Mononuclear cell (primary cell): ENCODE measurements around the gene UBE2E1. TPM values are rescaled to one million over a fixed set of nuclear protein-coding genes. Genes with fewer than 3 reads are reported as not detected.

ENCODE experiments used
- H3K27me3 ChIP-seq: 2 replicates; pipeline ENCODE4 v1.6.0; 2011; ENCODE audit warnings: low read length, control low read depth; ENCODE audit not compliant: insufficient read depth
- H3K4me1 ChIP-seq: 2 replicates; pipeline ENCODE4 v1.5.1; 2011; ENCODE audit warnings: mild to moderate bottlenecking, low read length, control low read depth; ENCODE audit not compliant: insufficient read depth
- H3K4me3 ChIP-seq: 2 replicates; pipeline ENCODE4 v1.5.1; 2011; ENCODE audit warnings: mild to moderate bottlenecking, low read length, moderate library complexity
- H3K9me3 ChIP-seq: 2 replicates; pipeline ENCODE4 v1.5.1; 2011; ENCODE audit warnings: low read depth, mild to moderate bottlenecking, control low read depth, low read length
- total RNA-seq: library from RNA; depleted of rRNA; stranded (reverse); fragments of >200 nt; gene quantifications from one replicate; pipeline ENCODE4 v1.2.3, GENCODE V29; 2012

UBE2E1 gene
- total RNA-seq, 1 donor: 113 TPM

DNA sequence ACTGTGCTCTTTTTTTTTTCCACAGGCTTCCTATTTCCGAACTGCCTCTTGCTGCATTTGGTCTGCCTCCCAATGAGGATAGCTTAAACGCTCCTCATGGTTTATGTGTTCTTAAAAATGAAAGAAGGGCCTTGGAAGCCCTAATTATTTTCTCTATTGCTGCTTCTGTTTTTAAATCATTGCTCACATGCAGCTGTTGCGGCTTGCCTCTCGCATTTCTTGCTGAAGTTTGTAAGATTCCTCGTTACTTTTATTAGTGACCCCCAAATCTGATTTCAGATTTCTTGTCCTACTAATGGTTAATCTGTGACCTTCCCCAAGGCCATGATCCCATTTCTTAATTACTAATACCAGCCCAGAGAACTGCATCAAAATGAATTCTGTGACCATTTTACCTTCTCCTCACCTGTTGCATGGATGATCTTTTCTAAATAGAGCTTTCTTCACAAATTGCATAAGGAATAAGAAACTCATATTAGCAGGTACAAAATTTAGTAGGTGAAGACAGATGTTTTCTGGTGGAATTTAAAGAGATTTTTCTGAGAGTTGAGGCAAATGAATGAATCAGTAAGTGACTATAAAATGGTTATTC is 1.8 kb downstream of the UBE2E1 start:
- peak overlapping the region; percentile 49 for H3K4me3 ChIP-seq
- H3K27me3 ChIP-seq: no peaks in the 10 kb centered on the region
- H3K4me1 ChIP-seq: peaks cover 41% of the 10 kb centered on the region
- no peaks in the 10 kb centered on the region for H3K9me3 ChIP-seq

DNA sequence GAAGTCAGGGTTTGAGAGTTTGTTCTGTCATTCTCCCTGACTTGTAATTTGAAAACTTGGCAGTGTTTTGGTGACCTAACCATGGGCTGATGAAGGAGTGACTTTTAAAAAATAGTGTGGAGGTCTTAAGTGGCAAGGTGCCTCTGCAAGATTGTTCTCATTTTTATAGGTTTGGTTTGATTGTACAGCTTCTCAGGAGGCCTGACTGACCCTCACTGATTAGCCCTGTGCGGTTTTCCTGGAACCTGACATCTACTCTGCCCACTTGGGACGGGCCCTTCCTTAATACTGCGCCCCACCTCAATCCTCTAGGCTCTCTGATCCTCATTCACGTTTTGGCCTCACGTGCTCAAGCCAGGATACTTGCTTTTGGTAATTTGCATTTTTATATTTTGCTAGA is 2.8 kb downstream of the UBE2E1 start:
- Histone ChIP-seq H3K4me1 (peaks cover 41% of the 10 kb centered on the region), H3K4me3 (no peak overlapping the region), H3K9me3 (no peaks in the 10 kb centered on the region), H3K27me3 (no peaks in the 10 kb centered on the region)

DNA sequence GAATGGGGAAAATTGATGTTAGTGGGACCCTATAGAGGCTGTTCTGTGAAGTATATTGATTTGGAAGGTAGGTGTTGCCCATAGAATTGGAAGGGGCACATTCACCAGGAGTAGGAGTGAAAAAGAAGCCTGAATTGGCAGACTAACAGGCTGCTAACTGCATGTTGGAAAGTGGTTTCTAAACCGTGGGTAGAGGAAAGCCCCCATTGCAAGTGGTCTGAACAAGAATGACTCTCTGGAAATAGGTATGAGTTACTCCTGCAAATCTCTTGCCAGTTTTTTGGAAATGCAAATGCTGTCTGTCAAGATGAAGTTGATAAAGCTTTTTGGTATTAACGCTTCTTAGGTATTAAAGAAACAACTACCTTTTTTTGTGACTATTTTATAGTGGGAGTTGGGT is 3.5 kb downstream of the UBE2E1 start:
- Histone ChIP-seq H3K4me3 (no peak overlapping the region), H3K9me3 (no peaks in the 10 kb centered on the region), H3K4me1 (peaks cover 41% of the 10 kb centered on the region), H3K27me3 (no peaks in the 10 kb centered on the region)

DNA sequence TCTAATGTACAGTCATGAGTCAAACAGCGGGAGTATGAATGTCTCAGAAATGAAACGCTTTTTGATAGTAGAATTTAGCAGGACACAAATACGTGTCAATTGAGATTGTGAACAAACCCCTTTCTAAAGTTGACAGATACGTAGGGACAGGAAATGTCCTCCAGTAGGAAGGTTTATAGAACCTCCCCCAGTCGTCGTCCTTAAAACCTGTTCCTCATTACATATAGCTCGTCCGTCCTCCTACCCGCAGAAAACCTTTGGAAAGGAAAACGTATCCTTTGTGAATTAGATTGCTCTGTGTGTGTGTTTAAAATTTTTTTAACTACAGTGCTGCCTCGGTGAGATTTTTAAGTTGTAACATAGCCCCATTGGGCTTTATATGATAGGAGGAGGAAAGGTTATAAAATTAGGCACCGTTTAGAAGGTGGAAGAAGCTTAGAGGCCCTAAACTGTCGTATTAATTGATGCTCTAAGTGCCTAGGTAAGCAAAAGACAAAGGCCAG is 4.1 kb downstream of the UBE2E1 start:
- H3K9me3 ChIP-seq: no peaks in the 10 kb centered on the region
- peaks cover 41% of the 10 kb centered on the region for H3K4me1 ChIP-seq
- peak overlapping the region; percentile 57 for H3K4me3 ChIP-seq
- H3K27me3 ChIP-seq: no peaks in the 10 kb centered on the region

DNA sequence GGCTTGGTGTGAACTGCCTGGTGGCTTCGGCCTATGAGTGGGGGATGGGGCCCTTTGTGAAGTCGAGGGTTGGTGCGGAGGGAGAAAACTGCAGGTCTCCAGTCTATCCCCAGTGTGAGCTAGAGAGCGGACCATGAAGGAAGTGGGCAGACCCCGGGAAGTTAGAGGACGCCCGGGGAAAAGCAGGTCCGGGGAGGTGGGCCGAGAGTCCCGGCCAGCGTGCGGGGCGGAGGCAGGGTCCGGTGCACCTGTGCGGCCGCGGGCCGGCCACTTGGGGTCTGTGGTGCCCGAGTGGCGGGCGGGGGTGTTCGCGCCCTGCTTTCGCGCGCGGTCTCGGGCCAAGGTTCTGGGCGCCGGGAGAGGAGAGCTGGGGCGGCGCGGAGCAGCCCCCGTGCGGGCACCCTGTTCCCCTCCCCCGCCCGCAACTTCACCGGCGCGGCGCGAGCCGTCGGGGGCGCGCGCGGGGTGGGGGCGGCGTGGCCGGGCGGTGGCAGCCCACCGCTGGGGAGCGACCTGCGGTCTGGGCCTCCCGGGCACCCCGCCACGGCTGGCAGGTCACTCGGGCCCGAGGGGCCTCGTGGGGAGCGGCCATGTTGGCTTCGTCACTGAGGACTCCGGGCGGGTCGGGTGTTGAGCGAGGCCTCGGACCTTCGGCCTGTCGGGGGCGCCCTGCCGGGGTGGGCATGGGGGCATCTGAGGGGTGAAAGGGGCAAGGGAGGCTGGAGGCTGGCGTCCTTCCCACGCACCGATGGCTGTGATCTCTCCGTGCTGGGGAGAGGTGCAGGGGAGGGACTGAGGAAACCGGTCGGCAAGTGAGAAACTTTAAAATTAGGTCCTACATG is 4.8 kb downstream of the UBE2E1 start:
- H3K4me1 ChIP-seq: peaks cover 37% of the 10 kb centered on the region
- H3K27me3 ChIP-seq: no peaks in the 10 kb centered on the region
- H3K9me3 ChIP-seq: no peaks in the 10 kb centered on the region
- H3K4me3 ChIP-seq: peak overlapping the region; percentile 57

DNA sequence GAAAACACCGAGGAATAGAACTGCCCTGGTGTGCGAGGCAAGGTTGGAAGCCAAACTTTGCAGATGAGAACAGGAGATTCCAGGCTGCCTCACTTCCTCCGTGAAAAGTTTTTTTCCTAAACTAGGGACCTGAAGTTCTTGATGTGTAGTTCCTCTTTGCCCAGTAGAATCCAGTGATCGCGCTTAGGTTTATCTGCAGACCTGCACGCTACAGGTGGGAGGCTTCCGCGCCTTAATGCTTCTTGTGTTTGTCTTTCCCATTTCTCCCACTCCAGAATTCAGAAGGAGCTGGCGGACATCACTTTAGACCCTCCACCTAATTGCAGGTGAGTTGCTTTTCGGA is 5.4 kb downstream of the UBE2E1 start:
- Histone ChIP-seq H3K4me1 (peaks cover 37% of the 10 kb centered on the region), H3K4me3 (peak overlapping the region; percentile 57)

DNA sequence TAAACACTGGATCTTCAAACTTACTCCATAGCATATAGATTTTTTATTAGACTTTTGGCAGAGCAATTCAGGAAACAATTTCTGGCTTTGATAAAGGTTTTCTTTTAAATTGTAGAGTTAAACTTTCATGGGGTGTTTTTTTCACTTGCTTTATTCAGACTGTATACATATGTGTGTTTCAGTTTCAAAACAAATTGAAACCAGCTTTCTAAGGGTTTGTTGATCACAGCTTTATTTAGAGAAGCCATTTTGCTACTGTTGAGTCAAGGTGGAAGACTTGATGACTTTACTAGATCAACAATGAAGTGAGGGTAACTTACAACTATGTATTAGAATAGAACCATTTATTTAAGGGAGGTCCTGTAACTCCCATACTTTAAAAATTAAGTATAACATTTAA is 6.2 kb downstream of the UBE2E1 start:
- Histone ChIP-seq H3K4me1 (peaks cover 36% of the 10 kb centered on the region), H3K9me3 (no peaks in the 10 kb centered on the region), H3K4me3 (no peak overlapping the region), H3K27me3 (no peaks in the 10 kb centered on the region)

More for the DNA sequence above, 5.4 kb downstream of the UBE2E1 start:
- no peaks in the 10 kb centered on the region for H3K9me3 ChIP-seq
- no peaks in the 10 kb centered on the region for H3K27me3 ChIP-seq

DNA sequence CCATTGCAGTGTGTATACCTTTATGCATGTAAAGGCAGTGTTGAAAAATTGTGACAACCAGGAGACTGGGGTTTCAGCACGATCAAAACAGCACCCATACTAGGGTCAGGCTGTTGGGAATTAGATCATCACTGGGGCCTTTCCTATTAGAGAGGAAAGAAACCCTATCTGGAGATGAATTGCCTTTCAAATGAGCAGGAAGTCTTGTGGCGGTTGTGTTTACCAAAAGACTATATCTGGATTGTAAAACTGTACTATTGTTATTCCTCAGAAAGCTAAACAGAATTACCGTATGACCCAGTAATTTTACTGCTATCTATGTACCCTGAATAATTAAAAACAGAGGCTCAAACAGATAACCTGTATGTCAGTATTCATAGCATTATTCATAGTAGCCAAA is 10.1 kb downstream of the UBE2E1 start:
- H3K4me3 ChIP-seq: no peak overlapping the region
- H3K9me3 ChIP-seq: no peaks in the 10 kb centered on the region
- H3K27me3 ChIP-seq: no peaks in the 10 kb centered on the region
- peaks cover 5% of the 10 kb centered on the region for H3K4me1 ChIP-seq

DNA sequence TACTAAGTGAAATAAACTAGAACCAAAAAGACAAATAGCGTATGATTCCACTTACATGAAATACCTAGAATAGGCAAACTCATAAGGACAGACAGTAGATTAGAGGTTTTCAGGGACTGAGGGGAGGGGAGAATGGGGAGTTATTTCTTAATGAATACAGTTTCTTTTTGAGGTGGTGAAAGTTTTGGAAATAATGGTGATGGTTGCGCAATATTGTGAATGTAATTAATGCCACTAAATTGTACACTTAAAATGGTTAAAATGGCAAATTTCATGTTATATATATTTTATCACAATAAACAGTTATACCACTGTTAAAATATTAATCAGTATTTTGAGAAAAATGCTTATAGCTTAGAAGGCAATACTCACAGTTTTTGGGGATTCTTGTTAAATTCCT is 11.0 kb downstream of the UBE2E1 start:
- Histone ChIP-seq H3K27me3 (no peaks in the 10 kb centered on the region), H3K4me1 (no peaks in the 10 kb centered on the region), H3K9me3 (no peaks in the 10 kb centered on the region), H3K4me3 (no peak overlapping the region)

DNA sequence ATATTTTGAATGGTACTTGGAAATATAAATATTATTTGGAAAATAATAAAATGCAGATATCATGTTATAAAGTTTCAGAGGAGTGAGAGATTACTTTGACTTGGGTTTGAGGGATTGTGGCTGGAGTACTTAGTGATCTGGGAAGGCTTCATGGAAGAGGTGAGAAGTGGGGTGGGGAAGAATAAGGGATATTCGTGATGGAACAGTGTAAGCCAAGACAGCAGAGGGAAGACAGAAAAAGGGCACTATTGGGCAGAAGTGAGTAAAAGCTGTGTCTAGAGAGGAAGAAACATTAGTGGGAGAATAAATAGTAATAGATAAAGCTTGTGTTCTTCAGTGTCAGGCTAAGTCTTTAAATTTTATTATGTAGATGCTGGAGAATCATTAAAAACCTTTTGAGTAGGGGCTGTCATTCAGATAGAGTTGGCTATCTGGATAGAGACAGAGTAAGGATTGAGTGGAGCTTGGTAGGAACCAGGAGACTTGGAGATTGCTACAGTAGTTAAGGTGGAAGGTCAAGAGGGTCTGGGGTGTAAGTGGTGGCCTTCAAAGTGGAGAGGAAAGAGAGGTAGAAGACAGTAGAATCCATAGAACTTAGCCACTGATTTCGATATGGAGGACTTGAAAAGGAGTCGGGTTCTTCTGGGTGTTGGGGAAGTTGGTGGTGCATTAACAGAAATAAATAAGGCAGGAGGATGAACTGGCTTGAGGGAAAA is 11.9 kb downstream of the UBE2E1 start:
- no peaks in the 10 kb centered on the region for H3K27me3 ChIP-seq
- H3K9me3 ChIP-seq: no peaks in the 10 kb centered on the region
- no peaks in the 10 kb centered on the region for H3K4me1 ChIP-seq
- H3K4me3 ChIP-seq: no peak overlapping the region

DNA sequence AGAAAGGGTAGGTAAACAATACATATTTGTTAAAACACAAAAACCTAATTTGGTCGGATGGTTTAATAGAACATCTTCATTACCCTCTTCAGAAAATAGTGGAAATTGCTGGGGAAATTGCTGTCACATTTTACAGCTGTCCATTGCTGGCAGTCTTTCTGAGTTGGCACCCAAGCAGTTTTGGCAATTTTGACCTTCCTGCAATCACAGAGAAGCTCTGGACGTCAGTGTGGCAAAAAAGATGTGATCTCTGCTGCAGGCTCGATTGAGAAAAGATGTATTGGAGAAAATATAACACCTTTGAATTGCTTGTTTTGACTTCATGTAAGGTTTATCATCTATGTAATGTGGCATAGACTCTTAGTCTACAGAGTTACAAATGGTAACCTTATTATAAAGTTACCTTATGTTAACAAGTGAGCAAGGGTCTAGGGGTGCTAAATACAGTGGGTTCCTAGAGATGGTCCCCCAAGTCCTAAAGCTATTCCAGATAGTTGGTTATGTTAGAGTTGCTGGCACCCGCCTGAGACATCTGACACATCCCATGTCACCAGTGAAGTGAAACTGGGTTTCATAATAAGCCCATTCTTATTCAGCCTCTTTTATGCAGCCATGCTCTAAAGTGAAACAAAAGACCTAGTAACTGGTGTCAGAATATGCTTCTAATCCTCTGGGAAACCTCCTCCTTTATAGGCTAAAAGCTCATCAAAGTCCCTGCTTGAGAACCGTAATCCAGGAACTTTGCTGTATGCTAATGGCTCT is 14.0 kb downstream of the UBE2E1 start:
- H3K4me1 ChIP-seq: no peaks in the 10 kb centered on the region
- no peaks in the 10 kb centered on the region for H3K9me3 ChIP-seq
- H3K4me3 ChIP-seq: no peak overlapping the region
- H3K27me3 ChIP-seq: no peaks in the 10 kb centered on the region

DNA sequence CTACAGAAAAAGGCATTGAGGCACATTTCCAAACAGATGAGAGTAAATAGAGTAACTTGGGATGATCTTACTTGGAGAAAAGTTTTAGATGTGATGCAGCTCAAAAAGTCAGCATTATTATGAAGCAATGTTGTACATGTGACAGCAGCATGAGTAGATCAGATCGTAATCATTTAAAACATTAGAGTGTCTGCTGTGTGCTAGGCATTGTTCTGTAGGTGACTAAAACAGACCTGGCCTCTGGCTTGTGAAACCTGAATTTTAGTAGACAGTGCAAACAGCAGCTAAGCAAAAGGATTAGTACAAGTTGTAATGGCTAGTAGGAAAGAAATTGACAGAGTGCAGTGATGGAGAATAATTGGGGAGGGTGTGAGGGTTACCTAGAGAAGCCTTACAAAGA is 15.1 kb downstream of the UBE2E1 start:
- no peak overlapping the region for H3K4me3 ChIP-seq
- peaks cover 10% of the 10 kb centered on the region for H3K4me1 ChIP-seq
- no peaks in the 10 kb centered on the region for H3K27me3 ChIP-seq
- no peaks in the 10 kb centered on the region for H3K9me3 ChIP-seq

DNA sequence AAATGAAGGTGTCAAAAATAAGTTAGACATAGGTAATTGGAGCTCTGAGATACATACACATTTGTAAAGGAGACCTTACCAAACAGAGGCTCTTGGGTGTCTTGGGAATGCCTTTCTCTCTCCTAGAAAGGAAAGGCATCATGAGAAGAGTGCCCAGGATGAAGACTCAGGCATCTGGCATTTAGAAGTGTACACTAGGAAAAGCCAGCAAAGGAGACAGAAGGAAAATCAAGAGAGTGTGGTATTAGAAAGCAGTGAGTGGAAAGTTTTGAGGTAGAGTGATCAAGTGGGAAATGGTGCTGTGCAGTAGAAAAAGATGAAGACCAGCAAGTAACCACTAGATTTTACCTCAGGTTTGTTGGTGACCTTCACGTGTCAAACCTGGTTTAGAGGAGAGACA is 16.1 kb downstream of the UBE2E1 start:
- Histone ChIP-seq H3K4me1 (peaks cover 16% of the 10 kb centered on the region), H3K27me3 (no peaks in the 10 kb centered on the region), H3K4me3 (no peak overlapping the region), H3K9me3 (no peaks in the 10 kb centered on the region)

DNA sequence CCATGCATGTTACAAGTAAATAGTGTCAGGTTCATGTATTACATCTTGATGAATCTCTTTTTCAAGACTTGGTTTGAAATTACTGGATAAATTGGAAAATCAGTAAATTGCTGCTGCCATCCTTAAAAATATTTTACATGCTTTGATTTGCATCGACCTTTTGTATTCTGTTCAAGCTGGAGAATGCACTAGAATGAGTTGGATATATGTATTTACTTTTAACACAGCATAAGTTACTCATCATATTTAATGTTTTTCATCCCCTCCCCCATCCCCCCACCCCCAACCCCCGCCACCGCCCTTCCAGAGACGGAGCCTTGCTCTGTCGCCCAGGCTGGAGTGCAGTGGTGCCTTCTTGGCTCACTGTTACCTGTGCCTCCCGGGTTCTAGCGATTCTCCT is 16.8 kb downstream of the UBE2E1 start:
- no peaks in the 10 kb centered on the region for H3K27me3 ChIP-seq
- H3K4me3 ChIP-seq: no peak overlapping the region
- peaks cover 16% of the 10 kb centered on the region for H3K4me1 ChIP-seq
- no peaks in the 10 kb centered on the region for H3K9me3 ChIP-seq

DNA sequence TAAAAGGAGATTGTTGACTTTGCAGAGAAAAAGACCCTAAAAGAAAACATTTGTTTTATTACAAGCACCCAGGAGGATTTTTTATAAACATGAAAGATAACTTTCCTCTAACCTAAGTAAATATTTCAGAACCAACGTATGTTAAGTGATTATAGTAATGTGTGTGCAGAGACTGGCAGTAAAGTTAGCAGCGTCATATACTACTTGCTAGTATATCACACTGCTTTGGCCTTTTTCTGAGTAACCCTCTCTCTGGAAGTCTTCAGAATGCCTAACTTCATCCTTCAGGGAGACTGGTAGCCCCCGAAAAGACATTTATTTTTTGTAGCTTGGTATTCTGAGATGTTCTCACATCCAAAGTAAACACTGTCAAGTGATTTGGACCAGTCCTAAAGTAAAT is 17.9 kb downstream of the UBE2E1 start:
- Histone ChIP-seq H3K9me3 (no peaks in the 10 kb centered on the region), H3K4me1 (peaks cover 16% of the 10 kb centered on the region), H3K27me3 (no peaks in the 10 kb centered on the region), H3K4me3 (no peak overlapping the region)
